ENCODE measurements around the gene KRT12. TPM values are rescaled to one million over a fixed set of nuclear protein-coding genes. Genes with fewer than 3 reads are reported as not detected.

The KRT12 gene
- total RNA-seq (2014; rRNA removed; shearing (Covaris generic)): not detected in 2 replicates

DNA sequence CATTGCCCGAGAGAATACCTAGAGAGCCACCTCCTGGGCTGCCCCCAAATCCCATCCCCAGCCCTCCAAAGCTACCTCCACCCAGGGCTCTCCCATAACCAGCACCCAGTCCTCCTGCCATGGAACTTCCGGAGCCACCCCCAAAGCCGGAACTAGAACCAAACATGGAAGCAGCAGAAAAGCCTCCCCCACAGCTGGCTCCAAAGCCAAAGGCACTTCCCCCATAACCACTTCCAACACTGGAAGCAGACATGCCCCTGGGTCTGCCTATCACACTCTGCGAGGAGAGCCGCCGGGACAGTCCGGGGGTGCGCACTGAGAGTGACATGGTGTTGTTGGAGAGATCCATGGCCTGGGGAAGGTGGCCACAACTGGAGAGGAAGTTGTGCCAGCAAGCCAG, at the start of gene KRT12:
KRT12 (minus strand) TSS at position 386 of the 400 bp plus-strand sequence; CDS start at position 349, 37 bp downstream.
- DNase-seq (ENCODE audit: low read depth): no peak

- peak; percentile 36 for DNase-seq (ENCODE audit: low read depth)
These were observed 49.3 kb upstream of the KRT12 start for GRCh38 chr17:40916366-40916765.

GRCh38 chr17:40915721-40916256, 48.8 kb upstream of the KRT12 start:
- no peak for DNase-seq (ENCODE audit: low read depth)

GRCh38 chr17:40915199-40915661, 48.2 kb upstream of the KRT12 start:
- DNase-seq (ENCODE audit: low read depth): peak; percentile 84

GRCh38 chr17:40914075-40914855, 47.2 kb upstream of the KRT12 start:
- no peak for DNase-seq (ENCODE audit: low read depth)

- no peak for DNase-seq (ENCODE audit: low read depth)
These were observed 45.6 kb upstream of the KRT12 start for GRCh38 chr17:40912486-40913210.

DNA sequence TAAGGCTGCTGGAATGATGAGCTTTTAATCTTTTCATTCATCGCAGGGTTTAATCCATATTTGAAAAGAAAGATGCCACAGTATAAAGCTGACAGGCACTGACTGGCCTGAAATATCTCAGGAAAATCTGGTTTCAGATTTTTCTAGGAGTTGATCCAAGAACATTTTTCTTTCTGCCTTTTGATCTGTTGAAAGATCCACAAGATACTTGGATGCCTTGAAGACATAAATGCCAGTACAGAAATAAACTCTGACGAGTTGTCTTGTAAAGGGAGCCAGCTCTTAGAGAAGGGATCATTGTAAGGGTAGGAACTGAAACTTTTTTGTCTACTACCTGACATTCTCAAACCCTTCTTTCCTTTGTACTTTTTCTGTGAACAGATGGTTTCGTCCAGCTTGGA, 43.4 kb upstream of the KRT12 start:
- peak; percentile 81 for DNase-seq (ENCODE audit: low read depth)

DNA sequence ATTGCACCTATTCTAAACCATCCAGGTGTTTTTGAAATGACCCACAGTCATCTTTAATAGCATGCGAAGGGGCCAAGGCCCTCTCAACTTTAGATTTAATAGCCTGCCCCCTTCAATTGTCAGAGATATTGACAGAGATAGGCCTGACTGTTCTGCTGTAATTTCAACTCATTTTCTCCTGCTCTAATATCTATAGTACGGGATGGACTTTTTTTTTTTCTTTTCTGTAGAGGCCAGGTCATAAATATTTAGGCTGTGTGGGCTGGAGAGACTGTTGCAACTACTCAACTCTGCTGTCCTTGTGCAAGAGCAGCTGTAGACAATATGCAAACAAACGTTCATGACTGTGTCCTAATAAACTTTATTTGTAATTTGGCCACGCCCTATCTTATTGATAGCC, 42.7 kb upstream of the KRT12 start:
- DNase-seq (ENCODE audit: low read depth): peak; percentile 36

GRCh38 chr17:40909351-40909750, 42.3 kb upstream of the KRT12 start:
- peak; percentile 91 for DNase-seq (ENCODE audit: low read depth)

- no peak for DNase-seq (ENCODE audit: low read depth)
These were observed 39.6 kb upstream of the KRT12 start for GRCh38 chr17:40906613-40907012.

DNA sequence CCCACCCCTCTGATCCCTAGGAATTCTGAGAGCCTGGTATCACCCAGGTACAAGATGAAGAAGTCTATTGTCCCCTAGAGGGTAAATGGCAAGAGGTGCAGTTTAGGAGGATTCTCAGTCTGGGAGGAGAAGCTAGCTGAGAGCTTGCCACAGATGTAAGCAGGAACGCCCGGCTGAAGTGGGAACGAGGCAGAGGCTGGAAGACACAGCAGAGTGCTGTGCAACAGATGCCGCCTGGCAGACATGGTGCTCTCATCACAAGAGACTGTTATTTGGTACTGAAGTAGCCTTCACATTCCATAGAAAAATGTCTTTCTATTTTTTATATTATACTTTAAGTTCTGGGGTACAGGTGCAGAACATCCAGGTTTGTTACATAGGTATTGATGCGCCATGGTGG, 38.3 kb upstream of the KRT12 start:
- DNase-seq (ENCODE audit: low read depth): no peak

GRCh38 chr17:40903129-40903847, 36.3 kb upstream of the KRT12 start:
- DNase-seq (ENCODE audit: low read depth): peak; percentile 53

DNA sequence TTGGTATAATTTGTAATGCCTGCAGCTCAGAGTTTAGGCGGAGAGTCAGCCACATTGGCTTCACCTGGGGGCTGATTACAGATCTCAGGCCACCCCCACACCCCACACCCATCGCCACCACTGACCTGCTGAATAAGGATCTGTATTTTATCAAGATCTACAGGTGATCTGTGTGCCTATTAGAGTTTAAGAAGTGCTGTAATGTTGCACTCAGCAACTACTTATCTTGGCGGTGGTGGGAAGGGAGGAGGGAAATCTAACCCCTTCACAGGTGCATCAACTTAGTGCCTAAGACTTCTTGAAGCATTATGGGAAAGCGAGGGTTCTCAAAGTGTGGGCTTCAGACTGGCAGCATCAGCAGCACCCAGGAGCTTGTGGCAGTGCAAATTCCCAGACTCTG, 35.5 kb upstream of the KRT12 start:
- no peak for DNase-seq (ENCODE audit: low read depth)

DNA sequence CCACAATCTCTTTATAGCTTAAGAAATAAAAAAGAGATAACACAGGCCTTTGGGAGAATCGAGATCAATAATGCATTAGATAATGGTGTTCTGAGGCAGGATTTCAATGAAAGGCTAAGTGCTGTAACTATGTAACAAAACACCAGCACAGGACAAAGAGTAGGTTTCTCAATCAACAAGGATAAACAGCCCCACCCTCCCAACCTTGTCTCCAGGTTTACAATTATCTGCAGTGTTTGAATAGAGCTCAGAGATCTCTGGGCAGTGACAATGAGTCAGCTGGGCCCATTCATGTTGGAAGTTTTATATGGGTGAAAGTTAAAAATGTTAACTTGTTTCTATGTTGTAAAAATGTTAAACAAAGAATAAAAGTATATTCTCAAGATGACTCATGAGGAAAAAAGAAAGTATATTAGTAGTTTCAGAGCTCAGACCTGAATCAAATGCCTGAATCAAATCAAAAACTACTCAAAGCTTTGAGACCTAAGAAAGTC, 35.0 kb upstream of the KRT12 start:
- no peak for DNase-seq (ENCODE audit: low read depth)

GRCh38 chr17:40900809-40901356, 33.9 kb upstream of the KRT12 start:
- DNase-seq (ENCODE audit: low read depth): no peak

GRCh38 chr17:40896916-40897455, 30.0 kb upstream of the KRT12 start:
- no peak for DNase-seq (ENCODE audit: low read depth)

DNA sequence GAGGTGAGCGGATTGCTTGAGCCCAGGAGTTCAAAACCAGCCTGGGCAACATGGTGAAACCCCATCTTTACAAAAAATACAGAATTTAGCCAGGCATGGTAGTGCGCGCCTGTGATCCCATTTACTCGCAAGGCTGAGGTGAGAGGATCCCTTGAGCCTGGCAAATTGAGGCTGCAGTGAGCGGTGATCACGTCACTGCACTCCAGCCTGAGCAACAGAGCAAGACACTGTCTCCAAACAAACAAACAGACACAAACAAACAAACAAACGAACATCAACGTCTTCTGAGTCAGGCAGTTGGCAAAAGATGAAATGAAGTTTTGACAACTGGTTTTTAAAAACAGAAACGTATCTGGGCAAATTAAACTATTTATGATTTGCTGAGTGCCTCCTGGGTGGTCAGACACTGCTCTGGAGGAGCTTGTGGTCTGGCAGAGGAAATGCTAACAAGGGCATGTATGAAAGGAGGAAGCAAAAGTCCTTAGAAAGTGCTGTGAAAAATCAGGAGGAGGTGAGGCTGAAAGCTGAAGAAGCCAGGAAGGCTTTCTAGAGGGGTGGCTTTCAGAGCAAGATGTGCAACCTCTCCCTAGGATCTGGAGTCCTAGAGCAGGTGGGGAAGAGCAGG, 28.2 kb upstream of the KRT12 start:
- DNase-seq (ENCODE audit: low read depth): no peak

GRCh38 chr17:40888196-40888720, 21.2 kb upstream of the KRT12 start:
- DNase-seq (ENCODE audit: low read depth): no peak

DNA sequence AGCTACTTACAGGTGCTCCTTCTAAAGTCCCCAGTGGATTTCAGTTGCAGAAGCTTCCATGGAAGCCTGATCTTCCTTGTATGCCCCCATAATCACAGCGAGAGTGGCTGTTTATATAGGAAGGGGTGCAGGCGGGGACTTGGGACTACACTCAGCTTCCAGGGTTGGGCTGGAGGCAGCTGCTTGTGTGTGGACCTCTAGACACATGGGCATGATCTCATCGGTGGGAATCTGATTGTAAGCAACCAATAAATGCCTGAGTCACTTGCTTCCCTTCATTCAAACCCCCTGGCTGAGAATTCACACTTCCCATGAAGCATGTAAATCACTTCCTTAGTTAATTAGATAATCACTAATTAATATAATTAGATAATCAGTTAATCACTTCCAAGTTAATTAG, 19.1 kb upstream of the KRT12 start:
- DNase-seq (ENCODE audit: low read depth): no peak

DNA sequence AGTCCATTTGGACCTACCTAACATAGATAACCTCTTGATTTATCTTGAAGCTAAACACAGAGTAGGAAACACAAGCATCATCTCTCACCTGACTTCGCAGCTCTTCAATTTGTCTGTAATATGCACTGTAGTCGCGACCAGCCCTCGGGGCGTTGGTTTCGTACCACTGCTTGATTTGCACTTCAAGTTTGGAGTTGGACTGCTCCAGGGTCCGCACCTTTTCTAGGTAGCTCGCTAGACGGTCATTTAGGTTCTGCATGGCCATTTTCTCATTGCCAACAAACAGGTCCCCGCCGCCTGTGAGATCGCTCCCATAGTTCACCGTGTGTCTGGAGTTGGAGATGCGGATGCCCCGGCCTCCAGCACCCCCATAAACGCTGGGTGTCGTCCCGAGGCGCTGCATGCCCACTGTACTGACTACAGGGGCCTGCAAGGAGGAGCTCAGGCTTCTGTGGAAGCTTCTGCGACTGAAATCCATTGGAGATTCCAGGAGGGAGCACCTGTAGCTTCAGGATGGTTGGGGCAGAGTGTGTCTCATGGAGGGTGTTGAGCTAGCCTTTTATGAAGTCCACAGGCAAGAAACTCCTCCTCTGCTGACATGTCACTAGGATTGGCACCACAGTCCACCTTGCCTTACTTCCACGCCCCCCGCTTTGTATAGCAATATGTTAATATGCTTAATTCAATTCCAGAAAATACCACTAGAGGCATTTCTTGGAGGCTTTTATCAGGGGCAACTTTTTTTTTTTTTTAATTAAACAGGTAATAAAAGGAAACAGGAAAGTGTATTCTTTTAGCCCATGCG, 17.9 kb upstream of the KRT12 start, which contains the start of gene KRT20:
KRT20 (minus strand) TSS at position 535 of the 805 bp plus-strand sequence; CDS start at position 478, 57 bp downstream.
- DNase-seq (ENCODE audit: low read depth): no peak
